Testis (tissue), 2 donors: Measurements from ENCODE around the gene SIPA1L3.

Experiments
- CTCF ChIP-seq, 3 experiments: fragments of 450-650 bp in 2 of 3; fragments of 200-600 bp in 1 of 3; sonication (generic) in 1 of 3; IDR thresholded peaks; one replicate each; pipeline ENCODE4 v1.5.1; 2016 to 2019; ENCODE audit warnings: antibody characterized with exemption in 3 of 3, mild to moderate bottlenecking in 2 of 3, moderate library complexity in 1 of 3
- POLR2A ChIP-seq: fragments of 450-650 bp; IDR thresholded peaks from one replicate; pipeline ENCODE4 v1.6.1; 2017; ENCODE audit warnings: antibody characterized with exemption, mild to moderate bottlenecking, moderate library complexity

- TF ChIP-seq POLR2A = no peak
- no peak for TF ChIP-seq CTCF (IDR thresholded peaks at IDR 0.05)
Measured at GRCh38 chr19:37932985-37933936, 26.3 kb downstream of the SIPA1L3 start.
